Measurements from ENCODE around the gene MAP3K13.

Gene MAP3K13

GRCh38 chr3:185502987-185503386 lies 140.1 kb downstream of the MAP3K13 start:
- no peak for FAIRE-seq
- DNase-seq (ENCODE audit: insufficient read length, low spot score): no peak

- no peak for FAIRE-seq
Observed at GRCh38 chr3:185503521-185503920, 140.6 kb downstream of the MAP3K13 start.

GRCh38 chr3:185504636-185505035 lies 141.7 kb downstream of the MAP3K13 start:
- DNase-seq (ENCODE audit: insufficient read length, low spot score): no peak
- no peak for FAIRE-seq

More at GRCh38 chr3:185503521-185503920, 140.6 kb downstream of the MAP3K13 start:
- no peak for DNase-seq (ENCODE audit: insufficient read length, low spot score)

GRCh38 chr3:185507883-185508282 lies 144.9 kb downstream of the MAP3K13 start:
- DNase-seq (ENCODE audit: insufficient read length, low spot score) (no peak), FAIRE-seq (no peak)

- FAIRE-seq: no peak
- no peak for DNase-seq (ENCODE audit: insufficient read length, low spot score)
Observed at GRCh38 chr3:185508335-185508991, 145.5 kb downstream of the MAP3K13 start.

- DNase-seq (ENCODE audit: insufficient read length, low spot score) (no peak), FAIRE-seq (no peak)
Observed at GRCh38 chr3:185511711-185512110, 148.8 kb downstream of the MAP3K13 start.

GRCh38 chr3:185517387-185518130 lies 154.6 kb downstream of the MAP3K13 start:
- FAIRE-seq (no peak), DNase-seq (ENCODE audit: insufficient read length, low spot score) (no peak)

GRCh38 chr3:185519021-185519420 lies 156.1 kb downstream of the MAP3K13 start:
- FAIRE-seq: no peak
- no peak for DNase-seq (ENCODE audit: insufficient read length, low spot score)

GRCh38 chr3:185521349-185522138 lies 158.6 kb downstream of the MAP3K13 start:
- no peak for DNase-seq (ENCODE audit: insufficient read length, low spot score)
- FAIRE-seq: no peak

- DNase-seq (ENCODE audit: insufficient read length, low spot score) (no peak), FAIRE-seq (no peak)
Observed at GRCh38 chr3:185526349-185526951, 163.5 kb downstream of the MAP3K13 start.

- no peak for FAIRE-seq
- DNase-seq (ENCODE audit: insufficient read length, low spot score): no peak
Observed at GRCh38 chr3:185527364-185527763, 164.4 kb downstream of the MAP3K13 start.

- FAIRE-seq: no peak
- DNase-seq (ENCODE audit: insufficient read length, low spot score): no peak
Observed at GRCh38 chr3:185528532-185528931, 165.6 kb downstream of the MAP3K13 start.

- FAIRE-seq (no peak), DNase-seq (ENCODE audit: insufficient read length, low spot score) (no peak)
Observed at GRCh38 chr3:185530856-185531255, 167.9 kb downstream of the MAP3K13 start.

- FAIRE-seq (no peak), DNase-seq (ENCODE audit: insufficient read length, low spot score) (no peak)
Observed at GRCh38 chr3:185532901-185533300, 170.0 kb downstream of the MAP3K13 start.

- no peak for DNase-seq (ENCODE audit: insufficient read length, low spot score)
- no peak for FAIRE-seq
Observed at GRCh38 chr3:185534511-185534910, 171.6 kb downstream of the MAP3K13 start.

- DNase-seq (ENCODE audit: insufficient read length, low spot score) (peak; percentile 76), FAIRE-seq (peak; percentile 26)
Observed at GRCh38 chr3:185537369-185537970, 174.5 kb downstream of the MAP3K13 start.

All from HTR-8/SVneo (cell line).